GM19463 (cell line): ENCODE results near the gene NPC1L1.

Experiments used
- ATAC-seq: cut with Tn5 transposase; IDR thresholded peaks from one replicate; pipeline ENCODE4 v1.9.1; 2021; ENCODE audit warnings: mild to moderate bottlenecking, moderate library complexity; ENCODE audit not compliant: unreplicated experiment

NPC1L1 gene

GRCh38 chr7:44536090-44536489 lies 5.0 kb downstream of the NPC1L1 start:
- no peak for ATAC-seq

- no peak for ATAC-seq
Observed at GRCh38 chr7:44535348-44536064, 5.6 kb downstream of the NPC1L1 start.

GRCh38 chr7:44534501-44534900 lies 6.6 kb downstream of the NPC1L1 start:
- no peak for ATAC-seq

- ATAC-seq = no peak
Observed at GRCh38 chr7:44534087-44534486, 7.0 kb downstream of the NPC1L1 start.

GRCh38 chr7:44533301-44534055 lies 7.7 kb downstream of the NPC1L1 start:
- no peak for ATAC-seq

GRCh38 chr7:44531421-44532380 lies 9.4 kb downstream of the NPC1L1 start:
- no peak for ATAC-seq

- ATAC-seq = no peak
Observed at GRCh38 chr7:44530990-44531389, 10.1 kb downstream of the NPC1L1 start.

GRCh38 chr7:44524811-44525388 lies 16.2 kb downstream of the NPC1L1 start:
- ATAC-seq = no peak

- no peak for ATAC-seq
Observed at GRCh38 chr7:44522315-44522714, 18.8 kb downstream of the NPC1L1 start.

GRCh38 chr7:44521347-44522095 lies 19.6 kb downstream of the NPC1L1 start:
- ATAC-seq = no peak

GRCh38 chr7:44520574-44520973 lies 20.6 kb downstream of the NPC1L1 start:
- no peak for ATAC-seq

GRCh38 chr7:44519546-44519945 lies 21.6 kb downstream of the NPC1L1 start:
- ATAC-seq = no peak

GRCh38 chr7:44518761-44519160 lies 22.4 kb downstream of the NPC1L1 start:
- no peak for ATAC-seq

GRCh38 chr7:44517175-44517574 lies 24.0 kb downstream of the NPC1L1 start:
- no peak for ATAC-seq

GRCh38 chr7:44515590-44516268 lies 25.4 kb downstream of the NPC1L1 start:
- ATAC-seq = no peak

GRCh38 chr7:44512736-44513135 lies 28.4 kb downstream of the NPC1L1 start:
- no peak for ATAC-seq

GRCh38 chr7:44511863-44512468 lies 29.2 kb downstream of the NPC1L1 start:
- ATAC-seq = no peak

- no peak for ATAC-seq
Observed at GRCh38 chr7:44511236-44511635, 29.9 kb downstream of the NPC1L1 start.

GRCh38 chr7:44508328-44509030 lies 32.7 kb downstream of the NPC1L1 start:
- no peak for ATAC-seq
